ENCODE data around the gene DPEP3.
"Not testable (repeated sequence)": the region's sequence is repeated elsewhere in the genome, so short reads cannot be mapped to it uniquely, and the experiment has no call there.

Gene DPEP3

DNA sequence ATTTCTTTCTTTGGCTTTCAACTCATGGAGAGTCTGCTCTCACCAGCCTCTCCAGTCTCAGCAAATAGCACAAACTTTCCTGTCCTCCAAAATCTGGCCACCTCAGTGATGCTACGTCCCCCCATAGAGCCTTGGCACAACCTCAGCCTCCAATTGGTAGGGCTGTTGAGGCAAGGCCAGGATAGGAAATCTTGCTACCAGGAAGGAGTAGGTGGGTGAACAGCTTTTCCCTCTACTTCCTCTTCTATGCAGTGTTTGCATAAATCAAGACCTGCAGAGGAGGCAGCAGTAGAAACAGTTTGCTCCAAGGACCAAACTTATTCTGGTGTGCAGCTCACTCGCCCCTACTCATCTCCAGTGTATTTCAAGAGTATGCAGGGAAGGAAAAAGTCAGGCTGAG, 19.7 kb upstream of the DPEP3 start:
- peak; percentile 42 for DNase-seq
- peaks cover 54% of the 10 kb centered on the region for H3K4me1 Mint-ChIP-seq (ENCODE audit: low read depth)
- H3K4me3 Mint-ChIP-seq: peak overlapping the region; percentile 53
- no peaks in the 10 kb centered on the region for H3K27me3 Mint-ChIP-seq
- peak overlapping the region; percentile 81 for H3K27ac Mint-ChIP-seq
- H3K36me3 Mint-ChIP-seq (ENCODE audit: low read depth): no peaks in the 10 kb centered on the region
- H3K9me3 Mint-ChIP-seq: no peaks in the 10 kb centered on the region

- Mint-ChIP-seq H3K4me3 (peak within 1 kb of the TSS; percentile 53), H3K4me1 (ENCODE audit: low read depth) (peaks cover 54% of the 10 kb centered on the region)
- peak; percentile 63 for DNase-seq
Measured at GRCh38 chr16:67998779-67999688, 18.7 kb upstream of the DPEP3 start, which contains the start of gene DPEP2. Gene DPEP2 (minus strand): TSS chr16:67999484. CDS start chr16:67993212, 6,272 bp downstream.

DNA sequence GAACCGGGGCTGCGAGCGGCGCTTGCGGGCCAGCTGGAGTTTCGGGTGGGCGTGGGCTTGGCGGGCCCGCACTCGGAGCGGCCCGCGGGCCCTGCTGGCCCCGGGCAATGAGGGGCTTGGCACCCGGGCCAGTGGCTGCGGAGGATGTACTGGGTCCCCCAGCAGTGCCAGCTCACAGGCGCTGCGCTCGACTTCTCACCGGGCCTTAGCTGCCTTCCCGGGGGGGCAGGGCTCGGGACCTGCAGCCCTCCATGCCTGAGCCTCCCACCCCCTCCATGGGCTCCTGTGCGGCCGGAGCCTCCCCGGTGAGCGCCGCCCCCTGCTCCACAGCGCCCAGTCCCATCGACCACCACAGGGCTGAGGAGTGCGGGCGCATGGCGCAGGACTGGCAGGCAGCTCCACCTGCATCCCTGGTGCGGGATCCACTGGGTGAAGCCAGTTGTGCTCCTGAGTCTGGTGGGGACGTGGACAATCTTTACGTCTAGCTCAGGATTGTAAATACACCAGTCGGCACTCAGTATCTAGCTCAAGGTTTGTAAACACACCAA, 18.0 kb upstream of the DPEP3 start:
- peaks cover 60% of the 10 kb centered on the region for H3K4me1 Mint-ChIP-seq (ENCODE audit: low read depth)
- H3K9me3 Mint-ChIP-seq; H3K27me3 Mint-ChIP-seq; H3K4me3 Mint-ChIP-seq; DNase-seq; H3K36me3 Mint-ChIP-seq (ENCODE audit: low read depth): not testable (repeated sequence)
- peak overlapping the region; percentile 81 for H3K27ac Mint-ChIP-seq

More at GRCh38 chr16:67998779-67999688, 18.7 kb upstream of the DPEP3 start, which contains the start of gene DPEP2:
- not testable (repeated sequence) for H3K36me3 Mint-ChIP-seq (ENCODE audit: low read depth); H3K27me3 Mint-ChIP-seq; H3K9me3 Mint-ChIP-seq
- peak within 1 kb of the TSS; percentile 81 for H3K27ac Mint-ChIP-seq

DNA sequence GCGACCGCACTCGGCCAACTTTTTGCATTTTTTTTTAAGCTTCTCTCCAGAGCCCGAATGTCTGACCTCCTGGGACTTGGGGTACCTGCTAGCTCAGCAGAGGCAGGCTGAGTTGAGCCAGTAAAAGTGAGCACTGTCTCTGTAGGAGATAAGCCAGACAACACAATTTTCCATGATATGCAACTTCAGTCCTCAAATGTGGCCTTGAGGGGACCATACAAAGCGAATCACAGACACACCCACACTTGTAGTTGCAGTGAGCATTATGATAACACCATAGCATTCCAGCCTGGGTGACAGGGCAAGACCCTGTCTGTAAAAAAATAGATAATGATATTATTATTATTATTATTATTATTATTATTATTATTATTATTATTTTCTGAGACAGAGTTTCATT, 16.4 kb upstream of the DPEP3 start:
- DNase-seq: no peak
- peak overlapping the region; percentile 27 for H3K27ac Mint-ChIP-seq
- no peaks in the 10 kb centered on the region for H3K27me3 Mint-ChIP-seq
- peaks cover 67% of the 10 kb centered on the region for H3K4me1 Mint-ChIP-seq (ENCODE audit: low read depth)
- no peaks in the 10 kb centered on the region for H3K9me3 Mint-ChIP-seq
- H3K4me3 Mint-ChIP-seq: no peak overlapping the region
- no peaks in the 10 kb centered on the region for H3K36me3 Mint-ChIP-seq (ENCODE audit: low read depth)

DNA sequence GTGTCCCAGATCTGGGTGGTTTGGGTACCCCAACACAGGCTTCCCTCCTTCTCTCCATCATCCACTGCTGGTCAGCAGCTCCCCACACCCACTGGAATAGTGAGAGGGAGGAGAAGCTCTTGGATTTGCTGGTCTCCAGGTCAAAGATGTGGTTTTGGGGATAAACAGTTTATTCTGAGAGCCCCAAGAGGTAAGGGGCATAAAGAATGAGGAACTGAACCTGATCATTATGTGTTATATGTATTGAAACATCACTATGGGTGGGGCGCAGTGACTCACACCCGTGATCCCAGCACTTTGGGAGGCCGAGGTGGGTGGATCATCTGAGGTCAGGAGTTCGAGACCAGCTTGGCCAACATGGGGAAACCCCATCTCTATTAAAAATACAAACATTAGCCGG, 15.1 kb upstream of the DPEP3 start:
- Mint-ChIP-seq H3K36me3 (ENCODE audit: low read depth) (no peaks in the 10 kb centered on the region), H3K9me3 (no peaks in the 10 kb centered on the region), H3K4me3 (no peak overlapping the region), H3K27ac (peak overlapping the region; percentile 85), H3K4me1 (ENCODE audit: low read depth) (peaks cover 60% of the 10 kb centered on the region), H3K27me3 (no peaks in the 10 kb centered on the region)
- peak; percentile 49 for DNase-seq

DNA sequence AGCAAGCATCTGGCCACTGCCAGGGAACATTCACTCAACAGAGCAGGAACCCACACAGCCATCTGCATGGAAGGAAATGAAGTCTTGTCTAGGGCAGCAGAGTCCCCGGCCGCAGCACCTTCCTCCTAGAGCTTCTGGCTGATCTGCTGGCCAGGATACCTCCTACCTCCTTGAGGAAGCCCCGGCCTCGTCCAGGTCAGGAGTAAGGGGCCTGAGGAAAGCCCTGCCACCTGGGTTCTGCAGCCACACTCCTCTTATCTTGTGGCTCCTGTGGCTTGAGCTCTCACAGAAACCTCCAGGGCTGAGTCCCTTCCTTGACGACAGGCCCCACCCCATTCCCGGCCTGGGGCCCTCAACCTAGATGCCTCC, 13.7 kb upstream of the DPEP3 start:
- H3K27me3 Mint-ChIP-seq; H3K9me3 Mint-ChIP-seq; H3K36me3 Mint-ChIP-seq (ENCODE audit: low read depth); DNase-seq: not testable (repeated sequence)
- Mint-ChIP-seq H3K27ac (peak overlapping the region; percentile 93), H3K4me3 (peak overlapping the region; percentile 69), H3K4me1 (ENCODE audit: low read depth) (peaks cover 46% of the 10 kb centered on the region)

DNA sequence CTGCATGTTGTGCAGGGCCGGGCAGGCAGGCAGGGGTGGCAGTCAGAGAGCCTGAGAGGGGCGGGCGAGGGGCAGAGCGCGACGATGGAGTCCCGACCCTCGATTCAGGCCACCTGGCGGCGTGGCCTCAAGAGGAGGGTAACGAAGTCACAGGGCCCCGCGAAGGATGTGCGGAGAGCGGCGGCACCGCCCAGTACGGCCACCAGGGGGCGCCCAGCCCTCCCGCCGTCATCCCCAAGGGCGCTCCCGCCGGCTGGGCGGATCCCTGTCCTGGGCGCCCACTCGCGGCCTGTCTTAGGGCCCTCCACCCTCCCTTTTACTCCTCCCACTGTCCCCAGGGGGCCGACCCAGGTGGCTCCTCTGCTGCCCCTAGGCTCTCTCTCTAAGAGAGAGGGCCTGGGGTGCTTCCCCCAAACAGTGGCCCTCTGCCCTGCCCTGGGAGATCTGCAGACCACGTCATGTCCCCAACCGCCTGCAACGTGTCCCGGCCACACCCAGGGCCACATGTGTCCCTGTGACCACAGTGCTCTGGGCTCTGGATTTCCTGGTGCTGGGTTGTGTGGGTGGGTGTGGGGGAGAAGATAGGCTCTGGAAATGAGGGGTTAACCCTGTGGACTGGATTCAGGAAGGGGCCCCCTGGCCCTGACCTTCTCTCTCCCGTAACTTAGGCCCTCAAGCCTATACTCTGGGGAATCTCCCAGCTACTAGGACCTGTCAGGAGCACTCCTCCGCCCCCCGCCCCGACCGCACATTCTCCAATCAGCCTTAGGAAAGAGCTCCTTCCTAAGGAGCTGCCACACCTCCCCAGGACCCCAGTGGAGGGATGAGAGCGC, 13.1 kb upstream of the DPEP3 start:
- Mint-ChIP-seq H3K4me3 (peak overlapping the region; percentile 69), H3K36me3 (ENCODE audit: low read depth) (no peaks in the 10 kb centered on the region), H3K27ac (peak overlapping the region; percentile 93), H3K27me3 (no peaks in the 10 kb centered on the region), H3K4me1 (ENCODE audit: low read depth) (peaks cover 41% of the 10 kb centered on the region), H3K9me3 (no peaks in the 10 kb centered on the region)
- DNase-seq: peak; percentile 92

- Mint-ChIP-seq H3K4me3 (no peak overlapping the region), H3K4me1 (ENCODE audit: low read depth) (peaks cover 39% of the 10 kb centered on the region), H3K36me3 (ENCODE audit: low read depth) (no peaks in the 10 kb centered on the region), H3K27ac (peak overlapping the region; percentile 93), H3K9me3 (no peaks in the 10 kb centered on the region), H3K27me3 (no peaks in the 10 kb centered on the region)
- no peak for DNase-seq
Measured at GRCh38 chr16:67992661-67993206, 12.4 kb upstream of the DPEP3 start.

GRCh38 chr16:67990018-67990386, 9.7 kb upstream of the DPEP3 start:
- peaks cover 22% of the 10 kb centered on the region for H3K4me1 Mint-ChIP-seq (ENCODE audit: low read depth)
- no peak overlapping the region for H3K4me3 Mint-ChIP-seq
- no peaks in the 10 kb centered on the region for H3K9me3 Mint-ChIP-seq
- H3K36me3 Mint-ChIP-seq (ENCODE audit: low read depth): no peaks in the 10 kb centered on the region
- DNase-seq: no peak
- no peaks in the 10 kb centered on the region for H3K27me3 Mint-ChIP-seq
- H3K27ac Mint-ChIP-seq: no peak overlapping the region

- no peak for DNase-seq
- Mint-ChIP-seq H3K4me1 (ENCODE audit: low read depth) (peaks cover 23% of the 10 kb centered on the region), H3K9me3 (no peaks in the 10 kb centered on the region), H3K36me3 (ENCODE audit: low read depth) (no peaks in the 10 kb centered on the region), H3K4me3 (no peak overlapping the region), H3K27ac (no peak overlapping the region), H3K27me3 (no peaks in the 10 kb centered on the region)
Measured at GRCh38 chr16:67989322-67990017, 9.2 kb upstream of the DPEP3 start.

- Mint-ChIP-seq H3K36me3 (ENCODE audit: low read depth) (no peaks in the 10 kb centered on the region), H3K4me1 (ENCODE audit: low read depth) (peaks cover 27% of the 10 kb centered on the region), H3K27me3 (no peaks in the 10 kb centered on the region), H3K27ac (no peak overlapping the region), H3K4me3 (no peak overlapping the region), H3K9me3 (no peaks in the 10 kb centered on the region)
- DNase-seq: no peak
Measured at GRCh38 chr16:67988675-67989074, 8.4 kb upstream of the DPEP3 start.

GRCh38 chr16:67987460-67988160, 7.3 kb upstream of the DPEP3 start:
- H3K27me3 Mint-ChIP-seq: no peaks in the 10 kb centered on the region
- peaks cover 29% of the 10 kb centered on the region for H3K4me1 Mint-ChIP-seq (ENCODE audit: low read depth)
- H3K9me3 Mint-ChIP-seq: no peaks in the 10 kb centered on the region
- no peak overlapping the region for H3K4me3 Mint-ChIP-seq
- peak overlapping the region; percentile 58 for H3K27ac Mint-ChIP-seq
- no peak for DNase-seq
- H3K36me3 Mint-ChIP-seq (ENCODE audit: low read depth): no peaks in the 10 kb centered on the region

GRCh38 chr16:67986949-67987348, 6.7 kb upstream of the DPEP3 start:
- Mint-ChIP-seq H3K9me3 (no peaks in the 10 kb centered on the region), H3K27ac (no peak overlapping the region), H3K36me3 (ENCODE audit: low read depth) (no peaks in the 10 kb centered on the region), H3K4me3 (no peak overlapping the region), H3K4me1 (ENCODE audit: low read depth) (peaks cover 25% of the 10 kb centered on the region), H3K27me3 (no peaks in the 10 kb centered on the region)
- DNase-seq: no peak

Measured in activated T-cell treated with anti-CD3 and anti-CD28 coated beads, Interleukin-2, amount 50 U/mL, for 24 hours (primary cell).